Neuronal stem cell (in vitro differentiated cells): ENCODE data around the gene VAPB.

Source experiments
- DNase-seq: peaks from one replicate; pipeline ENCODE4 v3.0.0-alpha.2; 2013; ENCODE audit warnings: low spot score
- H2AFZ ChIP-seq: one replicate; pipeline ENCODE4 v1.6.1; 2013; ENCODE audit warnings: mild to moderate bottlenecking, low read length, inconsistent platforms
- H2AK5ac ChIP-seq: 2 replicates; pipeline ENCODE4 v1.6.1; 2013; ENCODE audit warnings: low read depth, mild to moderate bottlenecking, inconsistent platforms, low read length, moderate library complexity, mixed read lengths
- H2BK120ac ChIP-seq: 2 replicates; pipeline ENCODE4 v1.6.1; 2013; ENCODE audit warnings: low read depth, mild to moderate bottlenecking, inconsistent platforms, low read length, moderate library complexity, mixed read lengths
- H2BK12ac ChIP-seq: one replicate; pipeline ENCODE4 v1.6.1; 2013; ENCODE audit warnings: low read length, inconsistent platforms
- H2BK15ac ChIP-seq: 2 replicates; pipeline ENCODE4 v1.6.1; 2013; ENCODE audit warnings: mild to moderate bottlenecking, low read length, inconsistent platforms, mixed read lengths
- H2BK5ac ChIP-seq: one replicate; pipeline ENCODE4 v1.6.1; 2013; ENCODE audit warnings: inconsistent platforms, mild to moderate bottlenecking, low read length, moderate library complexity
- H3K14ac ChIP-seq: one replicate; pipeline ENCODE4 v1.6.1; 2013; ENCODE audit warnings: low read length, inconsistent platforms
- H3K18ac ChIP-seq: 2 replicates; pipeline ENCODE4 v1.6.1; 2013; ENCODE audit warnings: low read length, inconsistent platforms
- H3K23ac ChIP-seq: 2 replicates; pipeline ENCODE4 v1.6.1; 2013; ENCODE audit warnings: low read depth, mild to moderate bottlenecking, mixed read lengths, low read length, inconsistent platforms; ENCODE audit not compliant: poor library complexity
- H3K27ac ChIP-seq: replicated peaks from 3 replicates; pipeline ENCODE4 v1.5.1; 2013; ENCODE audit warnings: low read length, inconsistent platforms
- H3K27me3 ChIP-seq, 3 experiments: 2 replicates each; pipeline ENCODE4 v1.6.1; 2013; ENCODE audit warnings: low read length in 3 of 3, mild to moderate bottlenecking in 2 of 3, inconsistent platforms in 1 of 3, low read depth in 1 of 3, mixed read lengths in 1 of 3, moderate library complexity in 1 of 3; ENCODE audit not compliant: control insufficient read depth in 3 of 3, insufficient read depth in 3 of 3
- H3K36me3 ChIP-seq, 2 donors: replicated peaks in 1 of 2; 2 replicates each; pipeline ENCODE4 v1.6.1; 2013; ENCODE audit warnings: low read length in 2 of 2; ENCODE audit not compliant: control insufficient read depth in 2 of 2, insufficient read depth in 2 of 2
- H3K4ac ChIP-seq: 2 replicates; pipeline ENCODE4 v1.6.1; 2013; ENCODE audit warnings: inconsistent platforms, mild to moderate bottlenecking, low read length, moderate library complexity
- H3K4me1 ChIP-seq, 2 donors: 1 replicate in 1 of 2; 2 replicates in 1 of 2; pipeline ENCODE4 v1.6.1; 2013; ENCODE audit warnings: low read length in 2 of 2, low read depth in 1 of 2; ENCODE audit not compliant: control insufficient read depth in 2 of 2, insufficient read depth in 1 of 2
- H3K4me2 ChIP-seq: one replicate; pipeline ENCODE4 v1.6.1; 2013; ENCODE audit warnings: mild to moderate bottlenecking, low read length, inconsistent platforms; ENCODE audit not compliant: insufficient read depth, poor library complexity, severe bottlenecking
- H3K4me3 ChIP-seq, 2 donors: 2 replicates each; pipeline ENCODE4 v1.5.1; 2013; ENCODE audit warnings: low read length in 2 of 2, mild to moderate bottlenecking in 2 of 2, inconsistent platforms in 1 of 2, moderate library complexity in 1 of 2
- H3K79me1 ChIP-seq: one replicate; pipeline ENCODE4 v1.6.1; 2013; ENCODE audit warnings: low read depth, mild to moderate bottlenecking, inconsistent platforms, low read length, moderate library complexity
- H3K9ac ChIP-seq: one replicate; pipeline ENCODE4 v1.6.1; 2013; ENCODE audit warnings: mild to moderate bottlenecking, low read depth, low read length, inconsistent platforms; ENCODE audit not compliant: poor library complexity
- H3K9me3 ChIP-seq, 2 donors: replicated peaks in 1 of 2; 2 replicates each; pipeline versions ENCODE3 to v1.6.1; 2013; ENCODE audit warnings: low read length in 2 of 2, mild to moderate bottlenecking in 2 of 2, inconsistent platforms in 1 of 2, low read depth in 1 of 2, mixed read lengths in 1 of 2, moderate library complexity in 1 of 2; ENCODE audit not compliant: control insufficient read depth in 2 of 2, insufficient read depth in 1 of 2
- H4K8ac ChIP-seq: one replicate; pipeline ENCODE4 v1.6.1; 2013; ENCODE audit warnings: low read depth, mild to moderate bottlenecking, inconsistent platforms, low read length, moderate library complexity
- H4K91ac ChIP-seq: one replicate; pipeline ENCODE4 v1.6.1; 2013; ENCODE audit warnings: low read length, low read depth, mild to moderate bottlenecking, inconsistent platforms; ENCODE audit not compliant: poor library complexity
- WGBS, 2 donors: extraction: QIAGEN DNeasy Blood & Tissue Kit; methylation state at CpG; one replicate each; pipeline ENCODE4 v1.1.7; 2013; ENCODE audit warnings: missing lambda C conversion rate in 2 of 2, mixed read lengths in 1 of 2; ENCODE audit not compliant: insufficient read length in 2 of 2, insufficient replicate concordance in 1 of 2; ENCODE audit errors: extremely low coverage in 2 of 2; 5-methylcytosine and 5-hydroxymethylcytosine counted together

The VAPB gene

DNA sequence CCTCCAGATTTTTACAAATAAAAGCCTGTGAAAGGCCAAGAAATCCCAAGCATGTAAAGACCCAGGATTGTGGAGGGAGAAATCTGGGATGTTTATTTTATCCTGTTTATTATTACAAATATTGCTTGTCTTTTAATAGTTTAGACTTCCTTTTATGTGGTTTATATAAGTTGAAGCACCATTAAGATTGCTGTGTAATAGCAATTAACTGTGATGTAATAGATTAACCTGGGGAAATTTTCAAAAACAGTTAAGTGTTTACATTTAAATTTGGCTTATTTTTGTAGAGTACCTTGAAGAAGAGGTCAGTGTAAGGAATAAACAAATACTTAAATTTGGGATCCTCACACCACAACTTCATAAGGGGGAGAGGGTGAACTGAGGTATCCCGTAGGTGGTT lies 27.0 kb downstream of the VAPB start:
- Histone ChIP-seq H3K9me3 (peaks cover 0 to 14% of the 10 kb centered on the region in 2 donors), H3K14ac (no peak overlapping the region), H3K36me3 (peaks cover 3 to 36% of the 10 kb centered on the region in 2 donors), H2BK120ac (no peak overlapping the region), H3K4me3 (no peak overlapping the region), H2AFZ (no peak overlapping the region), H3K4me2 (no peak overlapping the region), H3K27ac (no peak overlapping the region), H4K91ac (no peak overlapping the region), H2BK5ac (no peak overlapping the region), H2BK15ac (no peak overlapping the region), H3K27me3 (no peaks in the 10 kb centered on the region), H3K79me1 (peaks cover 5% of the 10 kb centered on the region), H3K4me1 (no peaks in the 10 kb centered on the region), H3K9ac (no peak overlapping the region), H3K4ac (no peak overlapping the region), H3K23ac (no peak overlapping the region), H4K8ac (no peak overlapping the region), H2BK12ac (no peak overlapping the region), H2AK5ac (no peak overlapping the region), H3K18ac (no peak overlapping the region)
- no CpG with 5 or more reads among the region's 1 CpG for WGBS, 2 donors
- DNase-seq = no peak

DNA sequence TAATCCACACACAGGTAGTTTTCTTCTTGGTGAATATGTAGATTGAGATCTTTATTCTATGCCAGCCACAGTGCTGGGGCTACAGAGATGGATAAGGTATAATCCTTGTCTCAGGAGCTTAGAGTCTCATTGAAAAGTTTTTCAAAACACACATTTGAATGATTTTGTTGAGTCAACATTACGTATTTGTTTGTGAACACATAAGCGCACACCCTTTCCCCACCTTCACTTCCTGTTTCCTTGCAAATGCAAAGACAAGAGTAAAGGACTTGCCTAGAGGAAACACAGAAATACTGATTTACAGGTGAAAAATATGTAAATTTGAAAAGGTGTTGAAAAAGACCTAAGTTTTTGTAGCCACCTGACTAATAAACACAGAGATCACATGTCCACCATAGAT lies 27.8 kb downstream of the VAPB start:
- Histone ChIP-seq H3K4me3 (no peak overlapping the region), H3K27ac (no peak overlapping the region), H3K9ac (no peak overlapping the region), H2BK12ac (no peak overlapping the region), H4K91ac (no peak overlapping the region), H3K36me3 (peaks cover 3 to 44% of the 10 kb centered on the region in 2 donors), H2BK5ac (no peak overlapping the region), H3K23ac (no peak overlapping the region), H3K79me1 (peaks cover 5% of the 10 kb centered on the region), H3K4me1 (no peaks in the 10 kb centered on the region), H3K27me3 (no peaks in the 10 kb centered on the region), H3K4me2 (no peak overlapping the region), H2BK15ac (no peak overlapping the region), H4K8ac (no peak overlapping the region), H2BK120ac (no peak overlapping the region), H3K9me3 (peaks cover 0 to 13% of the 10 kb centered on the region in 2 donors), H3K18ac (no peak overlapping the region), H2AFZ (no peak overlapping the region), H3K4ac (no peak overlapping the region), H2AK5ac (no peak overlapping the region), H3K14ac (no peak overlapping the region)
- WGBS, 2 donors = no CpG with 5 or more reads among the region's 2 CpGs
- no peak for DNase-seq

DNA sequence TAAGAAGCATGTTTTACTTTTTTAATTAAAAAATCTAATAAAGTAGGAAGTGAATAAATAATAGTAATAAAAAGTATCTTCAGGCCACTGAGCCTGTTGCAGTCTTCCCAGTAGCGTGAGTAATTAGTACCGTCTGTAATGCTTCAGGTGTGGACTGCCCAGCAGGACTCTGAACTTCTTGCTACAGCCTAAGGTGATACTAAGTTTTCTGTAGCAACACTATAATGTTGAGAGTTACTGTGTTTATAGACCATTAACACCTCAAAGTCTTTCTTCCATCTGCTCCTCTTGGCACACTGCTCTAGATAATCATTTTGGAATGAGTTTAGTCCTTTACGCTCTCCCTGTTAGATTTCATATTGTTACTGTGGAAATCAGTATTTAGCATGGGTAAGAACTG lies 28.4 kb downstream of the VAPB start:
- no peak overlapping the region for H4K91ac ChIP-seq
- H3K4me1 ChIP-seq = no peaks in the 10 kb centered on the region
- no peak overlapping the region for H2AK5ac ChIP-seq
- H3K4ac ChIP-seq = no peak overlapping the region
- no peak overlapping the region for H3K4me3 ChIP-seq
- H3K23ac ChIP-seq = no peak overlapping the region
- H2BK12ac ChIP-seq = no peak overlapping the region
- H3K4me2 ChIP-seq = no peak overlapping the region
- peaks cover 5% of the 10 kb centered on the region for H3K79me1 ChIP-seq
- H3K9me3 ChIP-seq = peaks cover 0 to 9% of the 10 kb centered on the region in 2 donors
- H3K9ac ChIP-seq = no peak overlapping the region
- H2BK120ac ChIP-seq = no peak overlapping the region
- H3K36me3 ChIP-seq = peaks cover 3 to 50% of the 10 kb centered on the region in 2 donors
- no peak overlapping the region for H2AFZ ChIP-seq
- H2BK5ac ChIP-seq = no peak overlapping the region
- no peaks in the 10 kb centered on the region for H3K27me3 ChIP-seq
- H2BK15ac ChIP-seq = no peak overlapping the region
- no peak overlapping the region for H3K14ac ChIP-seq
- no peak overlapping the region for H3K27ac ChIP-seq
- no peak overlapping the region for H3K18ac ChIP-seq
- no peak overlapping the region for H4K8ac ChIP-seq
- no peak for DNase-seq
- WGBS, 2 donors = no CpG with 5 or more reads among the region's 3 CpGs

DNA sequence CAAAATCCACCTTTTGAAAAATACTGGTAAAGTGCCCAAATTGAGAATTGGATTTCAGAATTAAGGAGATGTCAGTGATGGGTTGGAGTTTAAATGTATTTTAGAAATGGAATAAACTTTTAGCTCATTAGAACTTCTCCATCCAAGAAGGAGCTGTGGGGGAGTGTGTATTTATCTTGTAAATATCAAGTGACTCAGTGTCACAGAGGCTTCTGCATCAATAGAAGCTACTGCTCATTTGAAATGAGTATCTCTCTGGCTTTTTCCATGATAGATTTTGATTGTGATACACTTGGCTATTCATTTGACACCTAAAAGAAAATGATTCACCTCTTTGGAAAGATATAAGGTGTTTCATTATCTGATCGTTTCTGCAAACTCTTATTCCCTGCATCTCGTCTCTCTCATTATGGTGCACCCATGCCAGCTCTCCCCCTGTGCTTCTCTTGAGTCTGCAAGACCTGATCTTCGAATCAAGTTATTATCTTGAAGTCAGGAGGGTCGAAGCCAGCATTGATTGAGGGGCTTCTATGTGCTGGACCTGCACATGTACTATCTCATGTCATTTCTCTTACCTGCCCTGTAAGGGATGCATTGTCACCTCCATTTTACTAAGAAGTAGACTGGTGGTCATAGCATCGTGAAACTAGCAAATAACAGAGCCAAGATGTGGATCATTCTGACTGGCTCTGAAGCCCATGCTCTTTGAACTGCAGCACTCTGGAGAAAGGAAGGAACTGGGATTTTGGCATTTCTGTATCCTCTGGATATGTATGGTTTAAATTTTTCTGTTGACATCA lies 30.1 kb downstream of the VAPB start:
- Histone ChIP-seq H3K9ac (no peak overlapping the region), H4K8ac (no peak overlapping the region), H2AK5ac (no peak overlapping the region), H2BK12ac (no peak overlapping the region), H4K91ac (no peak overlapping the region), H2BK15ac (no peak overlapping the region), H3K36me3 (peaks cover 3 to 64% of the 10 kb centered on the region in 2 donors), H3K14ac (no peak overlapping the region), H3K4ac (no peak overlapping the region), H3K4me3 (no peak overlapping the region), H2BK5ac (no peak overlapping the region), H3K9me3 (peaks cover 0 to 9% of the 10 kb centered on the region in 2 donors), H3K18ac (no peak overlapping the region), H3K79me1 (peaks cover 5% of the 10 kb centered on the region), H3K23ac (no peak overlapping the region), H3K4me2 (no peak overlapping the region), H3K4me1 (peaks cover 0 to 4% of the 10 kb centered on the region in 2 donors), H3K27ac (no peak overlapping the region), H2AFZ (no peak overlapping the region), H3K27me3 (no peaks in the 10 kb centered on the region), H2BK120ac (no peak overlapping the region)
- no CpG with 5 or more reads among the region's 5 CpGs for WGBS, 2 donors
- no peak for DNase-seq
